H9 (cell line): ENCODE measurements around the gene FEN1. TPM values are rescaled to one million over a fixed set of nuclear protein-coding genes. Genes with fewer than 3 reads are reported as not detected.
A peak's percentile ranks its signal among the peaks of the same experiment; 100 is the strongest.

Experiments
- DNase-seq: peaks from one replicate; pipeline ENCODE4 v3.0.0-alpha.2; 2017
- H2AFZ ChIP-seq: one replicate; pipeline ENCODE4 v1.6.1; 2013; ENCODE audit warnings: mild to moderate bottlenecking, low read length, control low read depth, moderate library complexity
- H2AK5ac ChIP-seq: 2 replicates; pipeline ENCODE4 v1.6.1; 2013; ENCODE audit warnings: low read length, control low read depth, mixed read lengths; ENCODE audit not compliant: insufficient read length
- H2BK120ac ChIP-seq: one replicate; pipeline ENCODE4 v1.6.1; 2013; ENCODE audit warnings: low read depth, mild to moderate bottlenecking, low read length, control low read depth, inconsistent platforms; ENCODE audit not compliant: poor library complexity, severe bottlenecking
- H2BK12ac ChIP-seq: 2 replicates; pipeline ENCODE4 v1.6.1; 2013; ENCODE audit warnings: low read length, control low read depth, mixed read lengths, low read depth; ENCODE audit not compliant: insufficient read length
- H2BK15ac ChIP-seq: 2 replicates; pipeline ENCODE4 v1.6.1; 2013; ENCODE audit warnings: low read depth, low read length, control low read depth
- H2BK20ac ChIP-seq: one replicate; pipeline ENCODE4 v1.6.1; 2013; ENCODE audit warnings: low read depth, mild to moderate bottlenecking, low read length, control low read depth, inconsistent platforms; ENCODE audit not compliant: poor library complexity, severe bottlenecking
- H2BK5ac ChIP-seq: 2 replicates; pipeline ENCODE4 v1.6.1; 2013; ENCODE audit warnings: low read length, control low read depth, mixed read lengths; ENCODE audit not compliant: insufficient read length
- H3K14ac ChIP-seq: 2 replicates; pipeline ENCODE4 v1.6.1; 2013; ENCODE audit warnings: low read length, control low read depth; ENCODE audit not compliant: insufficient read depth
- H3K18ac ChIP-seq: 2 replicates; pipeline ENCODE4 v1.6.1; 2013; ENCODE audit warnings: low read depth, mild to moderate bottlenecking, mixed read lengths, low read length, control low read depth; ENCODE audit not compliant: insufficient read length
- H3K23ac ChIP-seq: 2 replicates; pipeline ENCODE4 v1.6.1; 2013; ENCODE audit warnings: low read length, control low read depth, mixed read lengths, low read depth; ENCODE audit not compliant: insufficient read length
- H3K23me2 ChIP-seq: 2 replicates; pipeline ENCODE4 v1.6.1; 2013; ENCODE audit warnings: low read depth, mild to moderate bottlenecking, mixed read lengths, low read length, control low read depth; ENCODE audit not compliant: insufficient read length, poor library complexity, severe bottlenecking
- H3K27ac ChIP-seq: 2 replicates; pipeline ENCODE4 v1.5.1; 2013; ENCODE audit warnings: low read length, control low read depth, mixed read lengths, low read depth; ENCODE audit not compliant: insufficient read length
- H3K27me3 ChIP-seq: 2 replicates; pipeline ENCODE4 v1.6.1; 2013; ENCODE audit warnings: low read length, control low read depth, inconsistent platforms; ENCODE audit not compliant: insufficient read depth
- H3K4ac ChIP-seq: 2 replicates; pipeline ENCODE4 v1.6.1; 2013; ENCODE audit warnings: low read depth, mild to moderate bottlenecking, control low read depth, inconsistent platforms, low read length, moderate library complexity
- H3K4me1 ChIP-seq: 2 replicates; pipeline ENCODE4 v1.6.1; 2013; ENCODE audit warnings: low read length, control low read depth, inconsistent platforms; ENCODE audit not compliant: insufficient read depth
- H3K4me2 ChIP-seq: 2 replicates; pipeline ENCODE4 v1.6.1; 2013; ENCODE audit warnings: low read length, control low read depth, mixed read lengths; ENCODE audit not compliant: insufficient read length, insufficient read depth
- H3K56ac ChIP-seq: 2 replicates; pipeline ENCODE4 v1.6.1; 2013; ENCODE audit warnings: low read depth, mild to moderate bottlenecking, mixed read lengths, low read length, control low read depth; ENCODE audit not compliant: insufficient read length
- H3K79me1 ChIP-seq: 2 replicates; pipeline ENCODE4 v1.6.1; 2013; ENCODE audit warnings: low read depth, mild to moderate bottlenecking, moderate library complexity, low read length, control low read depth, inconsistent platforms; ENCODE audit not compliant: insufficient read depth, poor library complexity, severe bottlenecking
- H3K79me2 ChIP-seq: 2 replicates; pipeline ENCODE4 v1.6.1; 2013; ENCODE audit warnings: low read length, control low read depth, inconsistent platforms; ENCODE audit not compliant: insufficient read depth
- H3K9ac ChIP-seq: 2 replicates; pipeline ENCODE4 v1.6.1; 2013; ENCODE audit warnings: low read length, control low read depth, mixed read lengths; ENCODE audit not compliant: insufficient read length; ENCODE audit errors: extremely low read depth
- H3K9me3 ChIP-seq: one replicate; pipeline ENCODE4 v1.6.1; 2013; ENCODE audit warnings: low read depth, low read length, inconsistent platforms; ENCODE audit not compliant: control insufficient read depth
- H3T11ph ChIP-seq: one replicate; pipeline ENCODE4 v1.6.1; 2013; ENCODE audit warnings: mild to moderate bottlenecking, low read length, control low read depth, inconsistent platforms
- H4K20me1 ChIP-seq: one replicate; pipeline ENCODE4 v1.6.1; 2013; ENCODE audit not compliant: control insufficient read depth, insufficient read length, insufficient read depth
- H4K5ac ChIP-seq: 2 replicates; pipeline ENCODE4 v1.6.1; 2013; ENCODE audit warnings: low read depth, mild to moderate bottlenecking, mixed read lengths, low read length, control low read depth; ENCODE audit not compliant: insufficient read length
- H4K8ac ChIP-seq: replicated peaks from 2 replicates; pipeline ENCODE4 v1.6.1; 2013; ENCODE audit warnings: low read length, control low read depth, mixed read lengths, low read depth; ENCODE audit not compliant: insufficient read length
- H4K91ac ChIP-seq: 2 replicates; pipeline ENCODE4 v1.6.1; 2013; ENCODE audit warnings: low read depth, mild to moderate bottlenecking, moderate library complexity, mixed read lengths, low read length, control low read depth; ENCODE audit not compliant: insufficient read length
- H3K27ac Mint-ChIP-seq, 3 experiments: 2 replicates in 2 of 3; 3 replicates in 1 of 3; pipeline ENCODE4 v1.8.0; 2020 to 2021; ENCODE audit warnings: mixed read lengths in 3 of 3, mild to moderate bottlenecking in 1 of 3, moderate library complexity in 1 of 3
- H3K27me3 Mint-ChIP-seq: 2 replicates; pipeline ENCODE4 v1.8.0; 2021; ENCODE audit warnings: low read depth, mild to moderate bottlenecking, moderate library complexity, mixed read lengths
- H3K36me3 Mint-ChIP-seq, 3 experiments: 2 replicates in 2 of 3; 3 replicates in 1 of 3; pipeline ENCODE4 v1.8.0; 2020 to 2021; ENCODE audit warnings: low read depth in 3 of 3, mixed read lengths in 3 of 3; ENCODE audit not compliant: insufficient read depth in 1 of 3
- H3K4me1 Mint-ChIP-seq, 2 experiments: 2 replicates each; pipeline ENCODE4 v1.8.0; 2020; ENCODE audit warnings: mixed read lengths in 2 of 2
- H3K4me3 Mint-ChIP-seq, 2 experiments: 2 replicates in 1 of 2; 3 replicates in 1 of 2; pipeline ENCODE4 v1.8.0; 2020 to 2021; ENCODE audit warnings: mild to moderate bottlenecking in 2 of 2, mixed read lengths in 2 of 2, moderate library complexity in 1 of 2
- H3K9me3 Mint-ChIP-seq, 2 experiments: 2 replicates in 1 of 2; 3 replicates in 1 of 2; pipeline ENCODE4 v1.8.0; 2020; ENCODE audit warnings: mild to moderate bottlenecking in 2 of 2, mixed read lengths in 2 of 2, moderate library complexity in 1 of 2
- CTCF ChIP-seq: fragments of 200-600 bp; sonication (generic); conservative IDR thresholded peaks from 3 replicates; pipeline ENCODE4 v1.8.0; 2021; ENCODE audit warnings: antibody characterized with exemption, mild to moderate bottlenecking
- WGBS: extraction: QIAGEN DNeasy Blood & Tissue Kit; methylation state at CpG from one replicate; pipeline ENCODE4 v1.1.7; 2013; ENCODE audit warnings: missing lambda C conversion rate, low lambda C conversion rate, mixed read lengths; ENCODE audit not compliant: insufficient read length; ENCODE audit errors: extremely low coverage; 5-methylcytosine and 5-hydroxymethylcytosine counted together
- total RNA-seq: library from RNA; stranded (reverse); gene quantifications from 2 replicates; pipeline ENCODE4 v1.2.1, GENCODE V29; 2021

FEN1 gene
- total RNA-seq, 1 experiment from 2014 or later = 114 TPM

GRCh38 chr11:61750631-61751273 is 42.0 kb upstream of the FEN1 start:
- Mint-ChIP-seq H3K4me3 (0 out of 5 replicates have a peak overlapping the region, but pooled peaks of 1 of the 2 experiments have one; percentile 81), H3K27ac (no peak overlapping the region), H3K36me3 (no peaks in the 10 kb centered on the region), H3K9me3 (peaks cover 0 to 3% of the 10 kb centered on the region in 2 experiments; a peak in 1 of 5 replicates), H3K27me3 (peaks cover 38% of the 10 kb centered on the region), H3K4me1 (peaks cover 41 to 67% of the 10 kb centered on the region in 2 experiments)
- H2AFZ ChIP-seq = no peak overlapping the region
- H3K4me1 ChIP-seq = peaks cover 2% of the 10 kb centered on the region; the same call in 1 of the 2 replicates
- H3K79me2 ChIP-seq = no peaks in the 10 kb centered on the region
- WGBS = no CpG with 5 or more reads among the region's 5 CpGs
- H3T11ph ChIP-seq = no peak overlapping the region
- H4K8ac ChIP-seq = no peak overlapping the region
- no peak for TF ChIP-seq CTCF
- no peaks in the 10 kb centered on the region for H4K20me1 ChIP-seq
- no peak overlapping the region for H4K91ac ChIP-seq
- H2BK12ac ChIP-seq = no peak overlapping the region
- no peak overlapping the region for H3K9ac ChIP-seq
- H2BK20ac ChIP-seq = no peak overlapping the region
- peaks cover 8% of the 10 kb centered on the region; the same call in 1 of the 2 replicates for H3K27me3 ChIP-seq
- no peak for DNase-seq
- H3K56ac ChIP-seq = no peak overlapping the region
- H3K27ac ChIP-seq = no peak overlapping the region
- H2BK120ac ChIP-seq = no peak overlapping the region
- no peak overlapping the region for H2BK5ac ChIP-seq
- H4K5ac ChIP-seq = no peak overlapping the region
- H3K18ac ChIP-seq = no peak overlapping the region
- H3K14ac ChIP-seq = no peak overlapping the region
- no peaks in the 10 kb centered on the region for H3K9me3 ChIP-seq
- no peak overlapping the region for H2BK15ac ChIP-seq
- no peak overlapping the region for H3K23ac ChIP-seq
- no peaks in the 10 kb centered on the region for H3K79me1 ChIP-seq
- no peak overlapping the region for H3K4ac ChIP-seq
- H2AK5ac ChIP-seq = no peak overlapping the region
- peaks cover 5% of the 10 kb centered on the region for H3K23me2 ChIP-seq
- H3K4me2 ChIP-seq = no peak overlapping the region
